ENCODE data around the gene ST3GAL4.

ST3GAL4 gene

GRCh38 chr11:126408901-126409619, 53.6 kb downstream of the ST3GAL4 start:
- DNase-seq (ENCODE audit: low spot score), result no peak

GRCh38 chr11:126409620-126409985, 54.1 kb downstream of the ST3GAL4 start:
- no peak for DNase-seq (ENCODE audit: low spot score)

GRCh38 chr11:126410649-126411048, 55.2 kb downstream of the ST3GAL4 start:
- no peak for DNase-seq (ENCODE audit: low spot score)

- DNase-seq (ENCODE audit: low spot score), result no peak
Measured at GRCh38 chr11:126411971-126412381, 56.5 kb downstream of the ST3GAL4 start.

GRCh38 chr11:126413426-126413825, 57.9 kb downstream of the ST3GAL4 start:
- no peak for DNase-seq (ENCODE audit: low spot score)

- no peak for DNase-seq (ENCODE audit: low spot score)
Measured at GRCh38 chr11:126413843-126414405, 58.4 kb downstream of the ST3GAL4 start.

GRCh38 chr11:126414615-126415014, 59.1 kb downstream of the ST3GAL4 start:
- peak; percentile 63 for DNase-seq (ENCODE audit: low spot score)

- DNase-seq (ENCODE audit: low spot score), result peak; percentile 87
Measured at GRCh38 chr11:126415128-126415527, 59.6 kb downstream of the ST3GAL4 start.

GRCh38 chr11:126415669-126416420, 60.4 kb downstream of the ST3GAL4 start:
- peak; percentile 81 for DNase-seq (ENCODE audit: low spot score)

GRCh38 chr11:126416542-126417090, 61.1 kb downstream of the ST3GAL4 start:
- peak; percentile 86 for DNase-seq (ENCODE audit: low spot score)

GRCh38 chr11:126417091-126417862, 61.8 kb downstream of the ST3GAL4 start:
- no peak for DNase-seq (ENCODE audit: low spot score)

- no peak for DNase-seq (ENCODE audit: low spot score)
Measured at GRCh38 chr11:126418887-126419286, 63.4 kb downstream of the ST3GAL4 start.

- peak; percentile 58 for DNase-seq (ENCODE audit: low spot score)
Measured at GRCh38 chr11:126419801-126420697, 64.6 kb downstream of the ST3GAL4 start.

- no peak for DNase-seq (ENCODE audit: low spot score)
Measured at GRCh38 chr11:126420698-126421256, 65.3 kb downstream of the ST3GAL4 start.

GRCh38 chr11:126421271-126421671, 65.8 kb downstream of the ST3GAL4 start:
- no peak for DNase-seq (ENCODE audit: low spot score)

- DNase-seq (ENCODE audit: low spot score), result no peak
Measured at GRCh38 chr11:126422446-126422845, 67.0 kb downstream of the ST3GAL4 start.

- no peak for DNase-seq (ENCODE audit: low spot score)
Measured at GRCh38 chr11:126423154-126423553, 67.7 kb downstream of the ST3GAL4 start.

- DNase-seq (ENCODE audit: low spot score), result no peak
Measured at GRCh38 chr11:126423743-126424142, 68.3 kb downstream of the ST3GAL4 start.

- DNase-seq (ENCODE audit: low spot score), result no peak
Measured at GRCh38 chr11:126424471-126425039, 69.1 kb downstream of the ST3GAL4 start.

- no peak for DNase-seq (ENCODE audit: low spot score)
Measured at GRCh38 chr11:126426106-126426505, 70.6 kb downstream of the ST3GAL4 start.

All from globus pallidus (tissue), 1 donor.